ENCODE results near the gene R3HDML.

GRCh38 chr20:44394452-44394701, 57.5 kb downstream of the R3HDML start:
- no peak for TF ChIP-seq CTCF (IDR thresholded peaks at IDR 0.05)
- TF ChIP-seq EZH2 (IDR thresholded peaks at IDR 0.05; ENCODE audit: borderline replicate concordance, insufficient read depth, low read depth, low read length, poor library complexity, severe bottlenecking), result no peak

All from B cell (primary cell).